Measurements from ENCODE around the gene NDUFA13.

The NDUFA13 gene

DNA sequence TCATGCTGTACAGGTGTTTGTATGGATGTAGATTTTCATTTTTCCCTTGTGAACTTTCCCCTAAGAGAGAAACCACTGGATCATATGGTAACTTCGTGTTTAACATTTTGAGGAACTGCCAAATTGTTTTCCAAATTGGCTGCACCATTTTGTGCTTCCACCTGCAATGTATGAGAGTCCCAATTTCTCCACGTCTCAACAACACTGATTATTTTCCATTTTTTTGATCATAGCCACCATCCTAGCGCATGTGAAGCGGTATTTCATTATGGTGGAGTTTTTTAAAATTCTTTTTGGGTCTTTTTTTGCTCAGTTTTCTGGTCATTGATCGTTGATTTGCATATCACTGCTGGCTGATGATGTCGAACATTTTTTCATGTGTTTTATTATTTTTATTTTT lies 5.0 kb downstream of the NDUFA13 start:
- no peak overlapping the region for H3K4me3 ChIP-seq (ENCODE audit: low read depth, low read length)
- TF ChIP-seq, protein P1, sequence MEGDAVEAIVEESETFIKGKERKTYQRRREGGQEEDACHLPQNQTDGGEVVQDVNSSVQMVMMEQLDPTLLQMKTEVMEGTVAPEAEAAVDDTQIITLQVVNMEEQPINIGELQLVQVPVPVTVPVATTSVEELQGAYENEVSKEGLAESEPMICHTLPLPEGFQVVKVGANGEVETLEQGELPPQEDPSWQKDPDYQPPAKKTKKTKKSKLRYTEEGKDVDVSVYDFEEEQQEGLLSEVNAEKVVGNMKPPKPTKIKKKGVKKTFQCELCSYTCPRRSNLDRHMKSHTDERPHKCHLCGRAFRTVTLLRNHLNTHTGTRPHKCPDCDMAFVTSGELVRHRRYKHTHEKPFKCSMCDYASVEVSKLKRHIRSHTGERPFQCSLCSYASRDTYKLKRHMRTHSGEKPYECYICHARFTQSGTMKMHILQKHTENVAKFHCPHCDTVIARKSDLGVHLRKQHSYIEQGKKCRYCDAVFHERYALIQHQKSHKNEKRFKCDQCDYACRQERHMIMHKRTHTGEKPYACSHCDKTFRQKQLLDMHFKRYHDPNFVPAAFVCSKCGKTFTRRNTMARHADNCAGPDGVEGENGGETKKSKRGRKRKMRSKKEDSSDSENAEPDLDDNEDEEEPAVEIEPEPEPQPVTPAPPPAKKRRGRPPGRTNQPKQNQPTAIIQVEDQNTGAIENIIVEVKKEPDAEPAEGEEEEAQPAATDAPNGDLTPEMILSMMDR (IDR thresholded peaks at IDR 0.05; ENCODE audit: low read depth, low read length): no peak

DNA sequence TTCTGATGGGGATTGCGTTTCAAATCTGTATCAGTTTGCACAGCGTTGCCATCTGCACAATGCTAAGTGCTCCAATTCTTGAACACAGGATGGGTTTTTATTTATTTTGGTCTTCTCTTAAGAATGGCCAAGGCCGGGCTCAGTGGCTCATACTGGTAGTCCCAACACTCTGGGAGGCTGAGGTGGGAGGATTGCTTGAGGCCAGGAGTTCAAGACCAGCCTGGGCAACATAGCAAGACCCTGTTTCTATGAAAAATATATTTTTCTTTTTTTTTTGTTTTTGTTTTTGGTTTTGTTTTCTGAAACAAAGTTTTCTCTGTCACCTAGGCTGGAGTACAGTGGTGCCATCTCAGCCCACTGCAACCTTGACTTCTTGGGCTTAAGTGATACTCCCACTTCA lies 7.2 kb downstream of the NDUFA13 start:
- no peak overlapping the region for H3K4me3 ChIP-seq (ENCODE audit: low read depth, low read length)
- TF ChIP-seq, protein P1 (IDR thresholded peaks at IDR 0.05; ENCODE audit: low read depth, low read length): no peak

DNA sequence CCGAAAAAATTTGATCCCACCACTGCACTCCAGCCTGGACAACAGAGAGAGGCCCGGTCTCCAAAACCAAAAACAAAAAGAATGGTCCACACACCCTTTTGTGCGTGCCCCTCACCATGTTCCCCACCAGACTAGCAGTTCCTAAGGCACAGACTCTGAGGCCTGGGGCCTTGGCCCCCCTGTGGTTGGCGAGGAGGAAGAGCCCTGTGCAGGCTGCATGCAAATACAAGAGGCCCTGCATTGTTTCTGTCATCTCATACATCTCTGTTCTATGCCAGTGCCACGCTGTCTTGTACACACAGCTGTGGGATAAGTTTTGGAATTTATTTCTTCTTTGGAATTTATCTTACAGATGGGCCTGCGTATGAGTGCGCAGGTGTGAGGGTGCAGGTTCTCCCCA lies 8.0 kb downstream of the NDUFA13 start:
- H3K4me3 ChIP-seq (ENCODE audit: low read depth, low read length): no peak overlapping the region

DNA sequence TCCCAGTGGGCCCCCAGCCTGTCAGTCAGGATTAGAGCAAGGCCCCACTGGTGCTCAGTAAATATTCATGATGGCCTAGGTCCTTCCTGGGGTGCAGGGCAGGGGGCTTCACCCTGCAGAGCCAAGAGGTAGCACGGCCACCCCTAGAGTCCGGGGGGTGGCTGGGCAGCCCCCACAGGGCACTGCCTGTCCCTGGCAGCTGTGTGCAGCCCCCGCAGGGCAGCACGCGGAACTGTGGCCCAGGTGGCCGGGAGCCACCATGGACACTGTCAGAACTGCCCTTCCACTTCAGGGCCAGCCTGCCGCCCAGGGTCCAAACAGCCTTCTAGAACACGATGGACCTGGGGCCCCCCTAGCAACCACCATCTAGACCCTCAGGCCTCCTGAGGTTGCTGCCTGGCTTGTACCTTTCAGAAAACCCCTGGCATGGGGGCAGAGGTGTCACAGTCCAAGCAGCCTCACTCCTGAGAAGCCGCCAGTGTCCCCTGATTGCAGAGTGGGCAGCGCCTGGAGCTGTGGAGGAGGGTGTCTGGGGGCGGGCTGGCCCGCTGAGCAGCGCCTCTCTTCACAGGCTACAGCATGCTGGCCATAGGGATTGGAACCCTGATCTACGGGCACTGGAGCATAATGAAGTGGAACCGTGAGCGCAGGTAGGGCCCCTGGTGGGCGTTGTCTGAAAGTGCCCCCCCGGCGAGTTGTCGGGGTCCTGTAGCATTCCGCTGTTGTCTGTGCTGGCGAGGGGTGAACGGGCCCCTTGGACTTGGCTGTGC lies 9.8 kb downstream of the NDUFA13 start:
- TF ChIP-seq, protein P1 (IDR thresholded peaks at IDR 0.05; ENCODE audit: low read depth, low read length): no peak
- H3K4me3 ChIP-seq (ENCODE audit: low read depth, low read length): no peak overlapping the region

More for the DNA sequence above, 8.0 kb downstream of the NDUFA13 start:
- TF ChIP-seq, protein P1 (IDR thresholded peaks at IDR 0.05; ENCODE audit: low read depth, low read length): no peak

DNA sequence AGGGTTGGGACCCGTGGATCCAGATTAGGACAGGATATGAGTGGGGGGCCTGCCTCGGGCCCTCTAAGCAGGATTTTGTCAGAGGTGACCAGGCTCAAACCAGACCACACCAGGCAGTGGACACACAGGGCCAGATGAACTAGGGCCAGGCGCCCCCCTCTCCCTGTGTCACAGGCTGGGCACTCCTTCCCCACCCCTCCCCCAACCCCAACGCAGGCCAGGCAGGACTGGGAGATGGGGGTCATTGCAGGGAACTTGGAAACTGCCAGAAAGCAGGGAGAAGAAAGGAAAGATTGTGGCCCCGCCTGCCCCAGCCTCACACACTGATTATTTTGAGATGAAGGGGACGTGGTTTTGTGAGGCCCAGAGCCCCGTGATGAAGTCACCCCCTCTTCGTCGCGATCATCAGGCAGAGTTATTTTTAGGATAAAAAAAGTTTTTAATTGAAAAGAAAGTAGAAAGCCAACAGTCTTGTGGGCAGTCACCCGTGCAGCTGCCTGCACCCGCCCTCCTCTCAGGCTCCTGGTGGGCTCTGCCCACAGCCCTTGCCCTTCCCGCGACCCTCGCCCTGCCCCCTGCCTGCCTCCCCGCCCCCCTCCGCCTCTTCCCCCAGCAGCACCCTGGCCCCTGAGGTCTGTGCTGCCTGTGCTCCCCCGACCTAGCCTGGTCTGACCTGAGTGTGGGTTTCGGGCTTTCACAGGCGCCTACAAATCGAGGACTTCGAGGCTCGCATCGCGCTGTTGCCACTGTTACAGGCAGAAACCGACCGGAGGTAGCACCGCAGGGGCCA lies 10.8 kb downstream of the NDUFA13 start:
- no peak overlapping the region for H3K4me3 ChIP-seq (ENCODE audit: low read depth, low read length)

DNA sequence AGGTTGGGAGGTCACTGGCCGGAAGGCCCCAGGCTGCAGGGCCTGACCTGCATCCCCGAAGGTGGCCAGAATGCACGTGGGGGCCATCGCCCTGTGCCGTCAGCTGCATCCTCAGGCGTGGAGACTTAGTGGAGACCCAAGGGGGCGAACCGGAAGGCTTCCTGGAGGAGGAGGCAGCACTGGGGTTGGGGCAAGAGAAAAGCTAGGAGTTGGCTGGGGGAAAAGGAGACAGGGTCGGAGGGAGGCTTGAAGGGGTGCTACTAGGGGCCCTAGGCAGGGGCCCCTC lies 11.3 kb downstream of the NDUFA13 start:
- TF ChIP-seq, protein P1 (IDR thresholded peaks at IDR 0.05; ENCODE audit: low read depth, low read length): no peak
- H3K4me3 ChIP-seq (ENCODE audit: low read depth, low read length): no peak overlapping the region

More for the DNA sequence above, 10.8 kb downstream of the NDUFA13 start:
- TF ChIP-seq, protein P1 (IDR thresholded peaks at IDR 0.05; ENCODE audit: low read depth, low read length): no peak

Data from WI38 (cell line).